AG04450 (cell line): Measurements from ENCODE around the gene PKD1. TPM values are rescaled to one million over a fixed set of nuclear protein-coding genes. Genes with fewer than 3 reads are reported as not detected.

Experiments used
- CTCF ChIA-PET: fragments of 300-600, 350-600 bp; formaldehyde crosslinking; extraction: SDS; loops from one replicate; lab custom pipeline; 2022; ENCODE audit warnings: antibody characterized with exemption, inconsistent platforms; lab: Charles Lee
- POLR2A ChIA-PET: fragments of 350-600 bp; formaldehyde crosslinking; extraction: SDS; loops from one replicate; lab custom pipeline; 2021; ENCODE audit warnings: antibody characterized with exemption, inconsistent platforms; lab: Yijun Ruan, JAX
- DNase-seq: peaks from one replicate; pipeline ENCODE4 v3.0.0-alpha.2; 2011; ENCODE audit warnings: low read depth, low spot score
- H3K27ac ChIP-seq: one replicate; pipeline ENCODE4 v1.5.1; 2012; ENCODE audit warnings: low read depth, low read length, control low read depth
- H3K27me3 ChIP-seq: one replicate; pipeline ENCODE4 v1.6.0; 2012; ENCODE audit warnings: low read length; ENCODE audit not compliant: control insufficient read depth, insufficient read depth
- H3K4me3 ChIP-seq: 2 replicates; pipeline ENCODE4 v1.5.1; 2011; ENCODE audit warnings: mild to moderate bottlenecking, low read depth, low read length, control low read depth
- H3K9me3 ChIP-seq: 2 replicates; pipeline ENCODE4 v1.5.1; 2012; ENCODE audit warnings: low read length; ENCODE audit not compliant: control insufficient read depth, insufficient read depth
- CTCF ChIP-seq: IDR thresholded peaks from 2 replicates; pipeline ENCODE4 v1.5.1; 2011; ENCODE audit warnings: low read depth, low read length, control low read depth, inconsistent platforms
- polyA plus RNA-seq: library from polyadenylated mRNA; depleted of rRNA; stranded (reverse); fragments of >200 nt; gene quantifications from 2 replicates; pipeline ENCODE4 v1.2.3, GENCODE V29; 2011

PKD1 gene
- polyA plus RNA-seq, 1 experiment, result 16.1 TPM

GRCh38 chr16:2157480-2158261 lies 22.0 kb upstream of the PKD1 start:
- TF ChIP-seq CTCF, result no peak
- Histone ChIP-seq H3K9me3 (no peaks in the 10 kb centered on the region; the same call in 1 of the 2 replicates), H3K27me3 (no peaks in the 10 kb centered on the region), H3K4me3 (peak overlapping the region; percentile 90), H3K27ac (peak overlapping the region; percentile 31)
- DNase-seq, result no peak
- ChIA-PET POLR2A (interaction anchor here (0.7 kb wide), 1 partner anchor 37 kb away, joined by 7 read pairs; no protein-coding TSS in a partner anchor), CTCF (no interaction called here)

GRCh38 chr16:2156849-2157224 lies 21.1 kb upstream of the PKD1 start:
- POLR2A ChIA-PET, result interaction anchor here (1.1 to 2.1 kb wide), 2 partner anchors 9 to 16 kb away, joined by 3 to 13 read pairs; no protein-coding TSS in a partner anchor
- DNase-seq, result no peak
- H3K4me3 ChIP-seq, result peak overlapping the region; percentile 90
- H3K27ac ChIP-seq, result peak overlapping the region; percentile 21
- CTCF ChIA-PET, result no interaction called here
- H3K27me3 ChIP-seq, result no peaks in the 10 kb centered on the region
- TF ChIP-seq CTCF, result no peak
- no peaks in the 10 kb centered on the region; the same call in 1 of the 2 replicates for H3K9me3 ChIP-seq

GRCh38 chr16:2155977-2156848 lies 20.5 kb upstream of the PKD1 start:
- TF ChIP-seq CTCF, result peak; percentile 4; the same call in 1 of the 2 replicates
- ChIA-PET CTCF (interaction anchor here (1.0 to 1.3 kb wide), 3 partner anchors 10 to 152 kb away, joined by 3 to 7 read pairs (median 4); no protein-coding TSS in a partner anchor), POLR2A (interaction anchor here (0.6 to 2.3 kb wide), 61 partner anchors 7 to 374 kb away, joined by 3 to 34 read pairs (median 5); partner anchors contain the start of genes CASKIN1, DNASE1L2, ECI1 and GFER)
- H3K9me3 ChIP-seq, result no peaks in the 10 kb centered on the region; the same call in 1 of the 2 replicates
- H3K4me3 ChIP-seq, result peak overlapping the region; percentile 90
- no peaks in the 10 kb centered on the region for H3K27me3 ChIP-seq
- peak overlapping the region; percentile 52 for H3K27ac ChIP-seq
- DNase-seq, result no peak

- Histone ChIP-seq H3K27ac (peak within 1 kb of the TSS; percentile 73), H3K27me3 (no peaks in the 10 kb centered on the region), H3K4me3 (peak within 1 kb of the TSS; percentile 99), H3K9me3 (no peaks in the 10 kb centered on the region; the same call in 1 of the 2 replicates)
- TF ChIP-seq CTCF, result no peak
- ChIA-PET CTCF (interaction anchor here (1.0 to 5.2 kb wide), 4 partner anchors 11 to 151 kb away, joined by 3 to 21 read pairs (median 6); no protein-coding TSS in a partner anchor), POLR2A (interaction anchor here (0.6 to 2.3 kb wide), 67 partner anchors 8 to 373 kb away, joined by 3 to 34 read pairs (median 5); partner anchors contain the start of genes CASKIN1, DNASE1L2, ECI1 and GFER)
- DNase-seq, result peak; percentile 100
Measured at GRCh38 chr16:2155091-2155950, 19.6 kb upstream of the PKD1 start, which contains the start of gene TRAF7. Gene TRAF7, plus strand, starts transcription at chr16:2155782. Its CDS starts 8,139 bp downstream, at chr16:2163921.
